Transverse colon (tissue), 4 donors: Measurements from ENCODE around the gene SERPINB2. TPM values are rescaled to one million over a fixed set of nuclear protein-coding genes. Genes with fewer than 3 reads are reported as not detected.
"Not testable (repeated sequence)": the region's sequence is repeated elsewhere in the genome, so short reads cannot be mapped to it uniquely, and the experiment has no call there.

Source experiments
- DNase-seq: peaks from one replicate; pipeline ENCODE4 v3.0.0-alpha.2; 2019
- H3K27ac ChIP-seq, 4 donors: fragments of 200-600 bp; sonication (generic); 2 replicates each; pipeline ENCODE4 v1.5.1; 2016 to 2018; ENCODE audit warnings: inconsistent platforms in 4 of 4
- H3K27me3 ChIP-seq: fragments of 200-600 bp; sonication (generic); 2 replicates; pipeline ENCODE4 v1.5.1; 2017; ENCODE audit warnings: inconsistent platforms
- H3K36me3 ChIP-seq, 4 donors: fragments of 200-600 bp; sonication (generic); 2 replicates each; pipeline ENCODE4 v1.5.1; 2017 to 2019; ENCODE audit warnings: inconsistent platforms in 4 of 4
- H3K4me1 ChIP-seq, 4 donors: fragments of 200-600 bp; sonication (generic); 2 replicates each; pipeline ENCODE4 v1.5.1; 2017 to 2020; ENCODE audit warnings: inconsistent platforms in 4 of 4
- H3K4me3 ChIP-seq, 4 donors: fragments of 200-600 bp; sonication (generic); 1 replicate in 1 of 4; 2 replicates in 3 of 4; pipeline versions ENCODE4 v1.5.1 to v1.6.1; 2017 to 2019; ENCODE audit warnings: inconsistent platforms in 4 of 4
- H3K9me3 ChIP-seq, 2 donors: fragments of 200-600 bp; sonication (generic); 2 replicates each; pipeline ENCODE4 v1.5.1; 2017 to 2019; ENCODE audit warnings: inconsistent platforms in 2 of 2
- CTCF ChIP-seq, 5 experiments: fragments of 200-600 bp in 3 of 5; fragments of 450-650 bp in 2 of 5; sonication (generic) in 3 of 5; IDR thresholded peaks; 1 replicate in 2 of 5; 2 replicates in 3 of 5; pipeline ENCODE4 v1.5.1; 2016 to 2017; ENCODE audit warnings: antibody characterized with exemption in 5 of 5, inconsistent platforms in 3 of 5, mild to moderate bottlenecking in 2 of 5, moderate library complexity in 1 of 5
- EP300 ChIP-seq: sonication (generic); formaldehyde crosslinking; IDR thresholded peaks from one replicate; pipeline ENCODE4 v1.6.1; 2017; ENCODE audit warnings: antibody characterized with exemption, low read depth
- POLR2A ChIP-seq: fragments of 450-650 bp; IDR thresholded peaks from one replicate; pipeline ENCODE4 v1.6.1; 2016; ENCODE audit warnings: antibody characterized with exemption, mild to moderate bottlenecking, moderate library complexity
- POLR2AphosphoS5 ChIP-seq, 3 donors: sonication (generic); formaldehyde crosslinking; IDR thresholded peaks; one replicate each; pipeline ENCODE4 v1.6.1; 2016; ENCODE audit warnings: antibody characterized with exemption in 3 of 3
- WGBS, 2 donors: methylation state at CpG; one replicate each; pipeline ENCODE4 v1.1.5; 2018; ENCODE audit warnings: low coverage in 1 of 2; 5-methylcytosine and 5-hydroxymethylcytosine counted together
- in situ Hi-C, 4 donors: fragments of 200-750 bp; cut with MboI; loops; one replicate each; pipeline versions ENCODE4 v1.15.0 to v1.15.1; 2017; ENCODE audit warnings: low sequenced_read_pairs in 3 of 4, low pct_ligation_motif_present in 1 of 4, low pct_unique_long_range_greater_than_20kb in 1 of 4
- intact Hi-C: fragments of 100-400 bp; cut with DNase I; formaldehyde crosslinking; loops from one replicate; pipeline ENCODE4 v1.15.1; 2023; ENCODE audit warnings: low total_unique reads
- total RNA-seq, 4 donors: library from RNA; depleted of rRNA; stranded (reverse); fragments of >200 nt; gene quantifications; one replicate each; pipeline ENCODE4 v1.1.0, GENCODE V29; 2016

Gene SERPINB2
- total RNA-seq, 4 donors from 2014 or later: 48.3 TPM; not detected in 3

GRCh38 chr18:63936932-63937393, 49.5 kb downstream of the SERPINB2 start:
- Histone ChIP-seq H3K4me3 (peak overlapping the region; percentile 19 to 56 (median 34)), H3K9me3 (no peaks in the 10 kb centered on the region), H3K27me3 (peaks cover 19% of the 10 kb centered on the region), H3K36me3 (no peaks in the 10 kb centered on the region), H3K27ac (no peak overlapping the region), H3K4me1 (peaks cover 0 to 7% (median 5%) of the 10 kb centered on the region in 4 donors)
- in situ Hi-C loops: loop anchor here in 1 of 4 donors (25.0 kb wide), 1 partner anchor 425 kb away; no protein-coding TSS in a partner anchor
- 43 to 69% methylated on average over 10 to 19 of the region's 19 CpGs for WGBS, 2 donors
- TF ChIP-seq POLR2AphosphoS5 (IDR thresholded peaks at IDR 0.05) (no peak), EP300 (no peak), POLR2A (no peak), CTCF (IDR thresholded peaks at IDR 0.05) (no peak)
- intact Hi-C loops: no loop called here
- DNase-seq: no peak

- no peak overlapping the region for H3K27ac ChIP-seq
- no peaks in the 10 kb centered on the region for H3K36me3 ChIP-seq
- peaks cover 14% of the 10 kb centered on the region for H3K27me3 ChIP-seq
- 86 to 92% methylated on average over 8 of the region's 8 CpGs for WGBS, 2 donors
- TF ChIP-seq POLR2A (no peak), CTCF (IDR thresholded peaks at IDR 0.05) (no peak), POLR2AphosphoS5 (IDR thresholded peaks at IDR 0.05) (no peak), EP300 (no peak)
- no peak for DNase-seq
- intact Hi-C loops: loop anchor here (10.0 kb wide), 1 partner anchor 55 kb away; no protein-coding TSS in a partner anchor
- H3K9me3 ChIP-seq: no peaks in the 10 kb centered on the region
- peaks cover 0 to 7% (median 5%) of the 10 kb centered on the region in 4 donors for H3K4me1 ChIP-seq
- in situ Hi-C loops: loop anchor here in 1 of 4 donors (25.0 kb wide), 1 partner anchor 428 kb away; no protein-coding TSS in a partner anchor
- H3K4me3 ChIP-seq: no peak overlapping the region
Measured at GRCh38 chr18:63940008-63940407, 52.5 kb downstream of the SERPINB2 start.

GRCh38 chr18:63940543-63941050, 53.1 kb downstream of the SERPINB2 start:
- not testable (repeated sequence) for H3K9me3 ChIP-seq, H3K27ac ChIP-seq, H3K4me1 ChIP-seq, H3K4me3 ChIP-seq, H3K36me3 ChIP-seq, DNase-seq
- WGBS, 2 donors: 90% methylated on average over 17 of the region's 17 CpGs; no CpG with 5 or more reads in 1 of the 2 donors
- peaks cover 18% of the 10 kb centered on the region for H3K27me3 ChIP-seq
- intact Hi-C loops: loop anchor here (10.0 kb wide), 1 partner anchor 54 kb away; no protein-coding TSS in a partner anchor
- in situ Hi-C loops: loop anchor here in 1 of 4 donors (25.0 kb wide), 1 partner anchor 428 kb away; no protein-coding TSS in a partner anchor

GRCh38 chr18:63947051-63947790, 59.7 kb downstream of the SERPINB2 start:
- intact Hi-C loops (loop anchor here (10.0 kb wide), 1 partner anchor 48 kb away; no protein-coding TSS in a partner anchor), in situ Hi-C loops (loop anchor here in 1 of 4 donors (25.0 kb wide), 1 partner anchor 435 kb away; no protein-coding TSS in a partner anchor)
- H3K9me3 ChIP-seq: no peaks in the 10 kb centered on the region
- H3K27me3 ChIP-seq: peaks cover 18% of the 10 kb centered on the region
- no peak overlapping the region for H3K27ac ChIP-seq
- H3K4me3 ChIP-seq: no peak overlapping the region
- H3K36me3 ChIP-seq: no peaks in the 10 kb centered on the region
- DNase-seq: no peak
- TF ChIP-seq POLR2A (no peak), EP300 (no peak), POLR2AphosphoS5 (IDR thresholded peaks at IDR 0.05) (no peak), CTCF (IDR thresholded peaks at IDR 0.05) (no peak)
- WGBS, 2 donors: 62 to 70% methylated on average over 3 of the region's 3 CpGs
- peaks cover 0 to 13% (median 4%) of the 10 kb centered on the region in 4 donors for H3K4me1 ChIP-seq
